ENCODE results near the gene DERA.
"Not testable (repeated sequence)": the region's sequence is repeated elsewhere in the genome, so short reads cannot be mapped to it uniquely, and the experiment has no call there.

Gene DERA

GRCh38 chr12:15910468-15910863 is 666 bp upstream of the DERA start:
- no peak for DNase-seq

DNA sequence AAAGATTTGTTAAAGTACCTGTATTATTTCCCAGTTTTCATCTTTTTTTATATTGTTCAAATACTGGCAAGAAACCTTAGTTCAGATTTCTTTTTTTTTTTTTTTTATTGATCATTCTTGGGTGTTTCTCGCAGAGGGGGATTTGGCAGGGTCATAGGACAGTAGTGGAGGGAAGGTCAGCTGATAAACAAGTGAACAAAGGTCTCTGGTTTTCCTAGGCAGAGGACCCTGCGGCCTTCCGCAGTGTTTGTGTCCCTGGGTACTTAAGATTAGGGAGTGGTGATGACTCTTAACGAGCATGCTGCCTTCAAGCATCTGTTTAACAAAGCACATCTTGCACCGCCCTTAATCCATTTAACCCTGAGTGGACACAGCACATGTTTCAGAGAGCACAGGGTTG is 799 bp downstream of the DERA start:
- not testable (repeated sequence) for DNase-seq

- DNase-seq: not testable (repeated sequence)
Measured at GRCh38 chr12:15914131-15914530, 3.0 kb downstream of the DERA start.

GRCh38 chr12:15918066-15918465 is 6.9 kb downstream of the DERA start:
- no peak for DNase-seq

DNA sequence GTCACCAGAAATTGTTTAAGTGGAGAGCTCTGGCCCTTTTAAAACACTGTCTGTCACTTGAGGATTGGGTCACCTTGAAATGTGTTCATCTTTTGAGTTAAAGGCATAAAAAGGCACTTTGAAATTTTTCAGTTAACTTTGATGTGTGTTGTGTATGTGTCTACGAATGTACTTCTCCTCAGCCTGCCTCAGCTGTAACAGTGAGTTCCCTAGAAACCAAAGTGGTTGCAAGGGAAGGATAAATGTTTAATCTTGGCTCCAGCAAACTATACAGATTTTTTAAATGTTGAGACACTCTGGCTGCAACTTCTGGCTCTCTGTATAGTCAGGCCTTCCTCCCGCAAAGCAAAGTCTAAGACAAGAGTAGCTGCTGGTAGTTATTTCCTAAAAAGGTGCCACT is 8.3 kb downstream of the DERA start:
- no peak for DNase-seq

GRCh38 chr12:15924956-15925355 is 13.8 kb downstream of the DERA start:
- DNase-seq: peak; percentile 96

DNA sequence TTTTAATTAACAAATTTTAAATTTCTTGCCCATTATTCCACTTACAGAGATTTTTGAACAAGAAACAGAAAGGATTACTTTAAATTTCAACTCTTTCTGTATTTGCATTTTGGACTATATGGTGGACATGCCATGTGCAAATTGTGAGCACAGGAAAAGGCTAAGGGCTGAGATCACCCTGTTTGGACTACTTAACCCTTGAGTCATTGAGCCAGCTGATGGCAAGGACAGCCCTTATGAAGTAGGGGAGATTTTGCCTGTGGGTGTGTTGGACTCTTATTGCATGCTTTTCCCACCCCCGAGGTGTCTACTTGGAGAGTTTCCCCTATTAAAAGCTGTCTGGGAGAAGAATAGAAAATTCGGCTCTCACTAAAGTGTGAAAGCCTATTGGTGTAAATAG is 17.2 kb downstream of the DERA start:
- peak; percentile 90 for DNase-seq

DNA sequence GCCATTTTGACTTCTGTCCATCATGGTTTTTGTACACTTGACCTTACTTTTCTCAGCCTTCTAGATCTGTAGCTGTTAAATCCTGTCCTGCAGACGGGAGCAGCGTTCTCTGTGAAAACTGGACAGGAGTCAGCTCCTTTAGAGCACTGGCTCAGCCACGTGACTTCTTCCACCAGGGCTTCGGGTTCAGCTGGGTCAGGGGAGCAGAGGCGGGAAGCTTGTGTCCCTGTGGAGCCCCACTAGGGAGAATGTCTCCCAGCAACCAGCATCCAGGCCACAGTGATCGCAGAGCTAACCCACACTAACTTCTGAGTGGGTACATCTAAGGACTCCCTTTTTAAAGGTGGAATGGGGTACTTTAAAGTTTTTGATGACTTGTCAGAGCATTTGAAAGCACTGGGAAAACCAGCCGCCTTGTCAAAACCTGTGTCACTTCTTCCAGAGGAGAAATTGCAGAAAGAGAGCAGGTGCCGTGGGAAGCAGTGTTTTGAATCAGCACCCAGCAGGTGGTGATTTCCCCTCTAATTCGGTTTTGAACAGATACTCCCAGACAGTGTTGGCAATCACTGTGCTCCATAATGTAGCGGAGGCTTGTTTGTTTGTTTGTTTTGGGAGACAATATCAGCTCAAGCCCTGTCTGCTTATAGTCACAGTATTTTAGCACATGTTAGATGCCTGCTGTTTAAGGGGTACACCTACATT is 17.9 kb downstream of the DERA start:
- peak; percentile 84 for DNase-seq

- no peak for DNase-seq
Measured at GRCh38 chr12:15931590-15932053, 20.5 kb downstream of the DERA start.

- DNase-seq: no peak
Measured at GRCh38 chr12:15932327-15932726, 21.2 kb downstream of the DERA start.

DNA sequence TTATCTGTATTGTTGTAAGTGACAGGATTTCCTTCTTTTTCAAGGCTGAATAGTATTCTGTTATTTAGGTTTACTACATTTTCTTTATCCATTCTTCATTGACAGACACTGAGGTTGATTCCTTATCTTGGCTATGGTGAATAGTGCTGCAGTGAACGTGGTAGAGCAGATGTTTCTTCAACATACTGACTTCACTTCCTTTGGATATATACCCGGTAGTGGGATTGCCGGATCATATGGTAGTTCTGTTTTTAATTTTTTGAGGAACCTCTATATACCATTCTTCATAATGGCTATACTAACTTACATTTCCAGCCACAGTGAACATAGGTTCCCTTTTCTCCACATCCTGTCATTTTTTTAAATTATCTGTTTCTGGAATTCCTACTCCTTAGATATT is 21.8 kb downstream of the DERA start:
- DNase-seq: no peak

DNA sequence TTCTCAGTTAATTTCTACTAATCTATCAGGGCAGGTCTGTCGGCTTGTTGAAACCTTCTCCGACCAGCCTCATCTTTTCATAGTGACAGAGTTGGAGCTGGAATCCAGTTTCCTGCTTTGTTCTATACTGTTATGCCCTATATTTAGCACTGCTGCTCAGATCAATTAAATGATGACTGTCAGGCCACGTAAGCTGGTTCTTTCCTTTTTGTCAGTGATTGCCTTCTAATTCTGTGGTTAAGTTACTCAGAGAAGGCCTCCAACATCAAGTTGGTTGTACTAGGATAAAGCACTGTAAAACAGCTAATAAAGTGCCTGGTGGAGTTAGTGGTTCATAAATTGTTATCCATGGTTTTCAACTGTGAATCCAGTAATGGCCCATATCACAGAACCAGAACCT is 22.6 kb downstream of the DERA start:
- DNase-seq: no peak

- DNase-seq: no peak
Measured at GRCh38 chr12:15936751-15937150, 25.6 kb downstream of the DERA start.

GRCh38 chr12:15937902-15938301 is 26.8 kb downstream of the DERA start:
- DNase-seq: no peak

DNA sequence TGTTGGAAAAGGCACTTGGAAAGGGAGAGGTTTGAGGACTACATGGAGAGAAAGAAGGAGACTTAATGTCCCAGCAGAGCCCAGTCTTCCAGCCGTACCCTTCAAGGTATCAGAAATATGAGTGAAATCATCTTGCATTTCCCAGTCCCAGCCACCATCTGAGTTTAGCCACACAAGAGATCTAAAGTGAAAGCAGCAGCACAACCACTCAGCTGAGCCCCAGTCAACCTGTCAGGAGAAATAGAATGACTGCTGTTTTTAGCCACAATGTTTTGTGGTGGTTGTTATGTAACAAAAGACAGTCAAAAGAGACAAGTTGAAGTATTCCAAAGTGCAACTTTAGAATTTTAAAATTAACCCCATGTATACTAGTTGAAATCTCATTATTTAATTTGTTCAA is 28.0 kb downstream of the DERA start:
- no peak for DNase-seq

DNA sequence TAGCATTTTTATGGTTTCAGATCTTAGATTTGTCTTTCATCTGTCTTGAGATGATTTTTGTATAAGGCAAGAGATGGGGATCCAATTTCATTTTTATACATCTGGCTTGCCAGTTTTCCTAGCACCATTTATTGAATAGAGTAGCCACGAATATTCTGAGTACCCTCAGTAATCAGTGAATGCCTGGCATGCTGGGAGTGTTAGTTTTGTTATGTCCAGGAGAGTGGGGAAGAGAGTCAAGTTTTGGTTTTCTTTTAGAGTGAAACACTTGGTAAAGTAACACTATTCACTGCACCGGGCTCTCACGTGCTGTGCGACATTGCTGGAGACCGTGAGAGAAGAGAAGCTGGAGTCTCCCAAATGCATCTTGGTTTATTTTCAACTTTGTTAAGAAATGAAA is 31.3 kb downstream of the DERA start:
- no peak for DNase-seq

GRCh38 chr12:15943519-15943918 is 32.4 kb downstream of the DERA start:
- DNase-seq: not testable (repeated sequence)

DNA sequence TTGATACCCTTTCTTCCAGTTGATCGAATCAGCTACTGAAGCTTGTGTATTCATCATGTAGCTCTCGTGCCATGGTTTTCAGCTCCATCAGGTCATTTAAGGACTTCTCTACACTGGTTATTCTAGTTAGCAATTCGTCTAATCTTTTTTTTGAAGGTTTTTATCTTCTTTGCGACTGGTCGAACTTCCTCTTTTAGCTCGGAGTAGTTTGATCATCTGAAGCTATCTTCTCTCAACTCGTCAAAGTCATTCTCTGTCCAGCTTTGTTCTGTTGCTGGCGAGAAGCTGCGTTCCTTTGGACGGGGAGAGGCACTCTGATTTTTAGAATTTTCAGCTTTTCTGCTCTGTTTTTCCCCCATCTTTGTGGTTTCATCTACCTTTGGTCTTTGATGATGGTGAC is 37.3 kb downstream of the DERA start:
- DNase-seq: not testable (repeated sequence)

- no peak for DNase-seq
Measured at GRCh38 chr12:15955281-15955680, 44.1 kb downstream of the DERA start.

DNA sequence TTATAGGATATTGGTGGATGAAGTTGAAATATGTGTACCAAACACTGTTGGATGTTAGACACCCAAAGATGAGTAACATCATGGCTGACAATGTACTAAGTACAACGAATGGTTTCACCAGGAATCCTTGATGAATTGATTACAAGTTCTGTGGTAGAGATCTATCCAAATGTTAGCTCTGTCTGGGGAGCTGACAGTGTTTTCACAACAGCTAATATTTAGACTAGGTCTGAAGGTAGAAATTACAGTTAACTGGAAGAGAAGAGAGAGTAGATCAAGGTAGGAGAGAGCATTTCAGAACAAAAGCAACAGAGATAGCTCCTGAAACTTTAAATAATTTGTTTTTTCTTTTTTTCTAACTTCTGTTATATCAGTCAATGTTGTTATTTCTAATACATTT is 44.9 kb downstream of the DERA start:
- DNase-seq: no peak

DNA sequence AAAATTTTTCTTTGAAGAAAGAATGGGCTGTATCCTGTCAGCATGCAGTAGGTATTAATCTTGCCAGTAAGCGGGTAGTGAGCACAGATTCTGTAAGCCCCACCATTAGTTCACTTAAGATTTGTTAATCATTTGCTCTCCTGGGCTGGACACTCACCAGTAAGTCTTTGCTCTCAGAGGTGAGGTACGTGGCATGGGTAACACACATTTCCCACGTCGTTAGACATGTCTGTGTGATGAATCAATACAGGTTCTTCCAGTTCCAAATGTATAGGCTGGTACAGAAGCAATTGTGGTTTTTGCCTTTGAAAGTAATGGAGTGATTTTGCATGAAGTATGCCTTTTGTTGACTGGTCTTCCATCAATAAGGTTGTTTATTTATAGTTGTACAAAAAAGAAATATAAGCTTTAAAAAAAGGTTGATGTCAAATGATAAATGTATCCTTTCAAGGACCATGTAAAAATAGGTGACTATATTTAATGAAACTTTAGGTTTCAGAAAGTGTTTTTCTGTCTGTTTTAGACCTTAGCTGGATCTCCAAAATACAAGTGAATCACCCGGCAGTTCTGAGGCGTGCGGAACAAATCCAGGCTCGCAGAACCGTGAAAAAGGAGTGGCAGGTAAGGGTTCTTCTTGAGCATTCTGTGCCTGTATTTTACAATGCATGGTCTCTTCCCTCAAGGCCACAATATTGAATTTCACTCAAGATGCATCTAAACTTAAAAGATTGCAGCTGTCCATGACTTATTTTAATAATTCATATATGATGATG is 45.5 kb downstream of the DERA start:
- DNase-seq: peak; percentile 95

DNA sequence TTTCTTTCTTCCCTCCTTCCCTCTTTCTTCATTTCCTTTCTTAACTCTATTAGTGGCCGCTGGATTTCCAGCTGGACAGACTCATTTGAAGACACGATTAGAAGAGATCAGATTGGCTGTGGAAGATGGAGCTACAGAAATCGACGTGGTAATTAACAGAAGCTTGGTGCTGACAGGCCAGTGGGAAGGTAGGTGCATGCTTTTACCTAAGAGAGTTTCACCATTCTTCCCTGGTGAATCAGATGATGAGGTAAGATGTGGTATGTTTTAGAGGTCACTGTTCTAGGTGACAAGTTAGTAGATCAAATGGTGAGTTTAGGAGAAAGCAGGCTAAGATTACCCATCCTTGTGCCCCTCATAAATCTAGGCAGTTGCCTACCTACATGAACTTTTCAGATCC is 51.6 kb downstream of the DERA start:
- peak; percentile 71 for DNase-seq

DNA sequence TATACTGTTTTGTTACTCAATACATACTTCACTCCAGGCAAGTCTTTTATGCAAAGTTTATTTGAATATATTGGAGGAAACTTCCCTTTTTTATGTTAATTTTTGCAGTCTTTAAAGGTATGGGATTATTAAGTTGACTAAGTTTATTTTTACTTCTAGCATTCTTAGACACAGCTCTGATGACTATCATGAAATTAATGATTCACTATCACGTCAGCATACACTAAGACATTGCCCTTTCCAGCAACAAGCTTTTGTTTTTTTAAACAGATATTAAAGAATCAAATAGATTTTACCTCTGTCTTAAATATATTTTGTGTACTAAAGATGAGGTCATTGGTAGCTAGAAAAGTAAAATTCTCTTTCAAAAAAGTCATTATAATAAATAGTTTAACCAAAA is 52.1 kb downstream of the DERA start:
- no peak for DNase-seq

GRCh38 chr12:15966426-15966825 is 55.3 kb downstream of the DERA start:
- peak; percentile 62 for DNase-seq

GRCh38 chr12:15967053-15967452 is 55.9 kb downstream of the DERA start:
- not testable (repeated sequence) for DNase-seq

Data from islet precursor cell (in vitro differentiated cells).